Measurements from ENCODE around the gene SEPTIN6. TPM values are rescaled to one million over a fixed set of nuclear protein-coding genes. Genes with fewer than 3 reads are reported as not detected.
A peak's percentile ranks its signal among the peaks of the same experiment; 100 is the strongest.

SEPTIN6 gene
- total RNA-seq, result 10 to 100 TPM; 10.1 to 14.1 (median 10.9) TPM

- Histone ChIP-seq H3K4me3 (peak within 1 kb of the TSS; percentile 74), H3K9me3 (no peaks in the 10 kb centered on the region), H3K27me3 (no peaks in the 10 kb centered on the region), H3K27ac (peak within 1 kb of the TSS; percentile 70), H3K4me1 (peaks cover 8% of the 10 kb centered on the region), H3K36me3 (no peaks in the 10 kb centered on the region)
- TF ChIP-seq POLR2A (IDR thresholded peaks at IDR 0.05) (no peak), EP300 (IDR thresholded peaks at IDR 0.05) (no peak), POLR2AphosphoS5 (IDR thresholded peaks at IDR 0.05) (no peak), CTCF (IDR thresholded peaks at IDR 0.05) (no peak)
- DNase-seq (ENCODE audit: low spot score in 2 of 2), result peak; percentile 80 to 81
- 47% methylated on average over 29 of the region's 59 CpGs for WGBS
Observed at GRCh38 chrX:119693040-119693995, at the start of gene SEPTIN6. TSS of gene SEPTIN6 (minus strand) at chrX:119693168. CDS start at chrX:119693105, 63 bp downstream.

- no peak for DNase-seq (ENCODE audit: low spot score in 2 of 2)
- peaks cover 4% of the 10 kb centered on the region for H3K4me1 ChIP-seq
- no peaks in the 10 kb centered on the region for H3K36me3 ChIP-seq
- no peak for TF ChIP-seq CTCF (IDR thresholded peaks at IDR 0.05)
- TF ChIP-seq EP300 (IDR thresholded peaks at IDR 0.05), result no peak
- TF ChIP-seq POLR2A (IDR thresholded peaks at IDR 0.05), result no peak
- no peak for TF ChIP-seq POLR2AphosphoS5 (IDR thresholded peaks at IDR 0.05)
- H3K27me3 ChIP-seq, result no peaks in the 10 kb centered on the region
- 64% methylated on average over 5 of the region's 5 CpGs for WGBS
- H3K9me3 ChIP-seq, result no peaks in the 10 kb centered on the region
- H3K4me3 ChIP-seq, result no peak overlapping the region
- no peak overlapping the region for H3K27ac ChIP-seq
Observed at GRCh38 chrX:119738742-119739141, 45.8 kb upstream of the SEPTIN6 start.

GRCh38 chrX:119736206-119736764, 43.3 kb upstream of the SEPTIN6 start:
- Histone ChIP-seq H3K9me3 (no peaks in the 10 kb centered on the region), H3K27me3 (no peaks in the 10 kb centered on the region), H3K27ac (no peak overlapping the region), H3K4me3 (no peak overlapping the region), H3K36me3 (no peaks in the 10 kb centered on the region), H3K4me1 (peaks cover 4% of the 10 kb centered on the region)
- DNase-seq (ENCODE audit: low spot score in 2 of 2), result no peak
- 81% methylated on average over 12 of the region's 12 CpGs for WGBS
- no peak for TF ChIP-seq EP300 (IDR thresholded peaks at IDR 0.05)
- no peak for TF ChIP-seq POLR2AphosphoS5 (IDR thresholded peaks at IDR 0.05)
- TF ChIP-seq POLR2A (IDR thresholded peaks at IDR 0.05), result no peak
- TF ChIP-seq CTCF (IDR thresholded peaks at IDR 0.05), result no peak

- Histone ChIP-seq H3K4me1 (peaks cover 4% of the 10 kb centered on the region), H3K27me3 (no peaks in the 10 kb centered on the region), H3K36me3 (no peaks in the 10 kb centered on the region), H3K9me3 (no peaks in the 10 kb centered on the region), H3K4me3 (no peak overlapping the region), H3K27ac (no peak overlapping the region)
- no peak for DNase-seq (ENCODE audit: low spot score in 2 of 2)
- TF ChIP-seq POLR2AphosphoS5 (IDR thresholded peaks at IDR 0.05), result no peak
- no peak for TF ChIP-seq EP300 (IDR thresholded peaks at IDR 0.05)
- no peak for TF ChIP-seq CTCF (IDR thresholded peaks at IDR 0.05)
- no peak for TF ChIP-seq POLR2A (IDR thresholded peaks at IDR 0.05)
- no CpG with 5 or more reads among the region's 6 CpGs for WGBS
Observed at GRCh38 chrX:119735467-119735866, 42.5 kb upstream of the SEPTIN6 start.

GRCh38 chrX:119734897-119735339, 42.0 kb upstream of the SEPTIN6 start:
- peaks cover 4% of the 10 kb centered on the region for H3K4me1 ChIP-seq
- no peak overlapping the region for H3K27ac ChIP-seq
- DNase-seq (ENCODE audit: low spot score in 2 of 2), result no peak
- H3K27me3 ChIP-seq, result no peaks in the 10 kb centered on the region
- TF ChIP-seq POLR2AphosphoS5 (IDR thresholded peaks at IDR 0.05), result no peak
- TF ChIP-seq EP300 (IDR thresholded peaks at IDR 0.05), result no peak
- no peak for TF ChIP-seq CTCF (IDR thresholded peaks at IDR 0.05)
- TF ChIP-seq POLR2A (IDR thresholded peaks at IDR 0.05), result no peak
- WGBS, result 35% methylated on average over 6 of the region's 7 CpGs
- no peaks in the 10 kb centered on the region for H3K36me3 ChIP-seq
- no peaks in the 10 kb centered on the region for H3K9me3 ChIP-seq
- no peak overlapping the region for H3K4me3 ChIP-seq
